CD8-positive, alpha-beta memory T cell (primary cell): ENCODE data around the gene RBM20. TPM values are rescaled to one million over a fixed set of nuclear protein-coding genes. Genes with fewer than 3 reads are reported as not detected.

Experiments
- CTCF ChIA-PET: fragments of 350-600 bp; sonication (Branson Sonifier 250); formaldehyde crosslinking; loops from one replicate; lab custom pipeline; 2021; ENCODE audit warnings: antibody characterized with exemption; lab: Charles Lee
- POLR2A ChIA-PET: fragments of 350-600 bp; sonication (Branson Sonifier 250); formaldehyde crosslinking; loops from one replicate; lab custom pipeline; 2021; ENCODE audit warnings: antibody characterized with exemption; lab: Charles Lee
- DNase-seq, 5 donors: peaks; one replicate each; pipeline versions ENCODE4 v3.0.0 to v3.0.0-alpha.2; 2020 to 2022; ENCODE audit warnings: mixed read lengths in 1 of 5
- H3K27ac ChIP-seq: one replicate; pipeline ENCODE4 v1.7.0; 2013; ENCODE audit warnings: low read depth, mild to moderate bottlenecking, low read length, moderate library complexity
- H3K27me3 ChIP-seq: 2 replicates; pipeline ENCODE4 v1.7.0; 2013; ENCODE audit warnings: low read length, mild to moderate bottlenecking; ENCODE audit not compliant: insufficient read depth, poor library complexity, severe bottlenecking
- H3K36me3 ChIP-seq: 2 replicates; pipeline ENCODE4 v1.7.0; 2013; ENCODE audit warnings: mild to moderate bottlenecking, low read length, moderate library complexity; ENCODE audit not compliant: insufficient read depth
- H3K4me1 ChIP-seq: 2 replicates; pipeline ENCODE4 v1.7.0; 2013; ENCODE audit warnings: mild to moderate bottlenecking, low read length, moderate library complexity; ENCODE audit not compliant: insufficient read depth
- H3K4me3 ChIP-seq: 2 replicates; pipeline ENCODE4 v1.7.0; 2013; ENCODE audit warnings: mild to moderate bottlenecking, low read length
- H3K9me3 ChIP-seq: 2 replicates; pipeline ENCODE4 v1.7.0; 2013; ENCODE audit warnings: mild to moderate bottlenecking, low read length
- H3K27ac Mint-ChIP-seq, 8 donors: one replicate each; pipeline ENCODE4 v1.8.0; 2020 to 2021; ENCODE audit warnings: mixed read lengths in 8 of 8, mild to moderate bottlenecking in 6 of 8, inconsistent platforms in 3 of 8, moderate library complexity in 3 of 8
- H3K27me3 Mint-ChIP-seq, 2 donors: one replicate each; pipeline ENCODE4 v1.8.0; 2020 to 2021; ENCODE audit warnings: mixed read lengths in 2 of 2, mild to moderate bottlenecking in 1 of 2, moderate library complexity in 1 of 2
- H3K36me3 Mint-ChIP-seq, 3 donors: one replicate each; pipeline ENCODE4 v1.8.0; 2020 to 2021; ENCODE audit warnings: mixed read lengths in 3 of 3, inconsistent platforms in 1 of 3, mild to moderate bottlenecking in 1 of 3
- H3K4me1 Mint-ChIP-seq, 3 donors: one replicate each; pipeline ENCODE4 v1.8.0; 2020 to 2021; ENCODE audit warnings: mixed read lengths in 3 of 3, inconsistent platforms in 1 of 3, mild to moderate bottlenecking in 1 of 3
- H3K4me3 Mint-ChIP-seq, 7 donors: one replicate each; pipeline ENCODE4 v1.8.0; 2020 to 2021; ENCODE audit warnings: mixed read lengths in 7 of 7, mild to moderate bottlenecking in 6 of 7, moderate library complexity in 4 of 7, inconsistent platforms in 2 of 7
- H3K9me3 Mint-ChIP-seq, 5 donors: one replicate each; pipeline ENCODE4 v1.8.0; 2020 to 2022; ENCODE audit warnings: mixed read lengths in 5 of 5, mild to moderate bottlenecking in 3 of 5, moderate library complexity in 2 of 5, inconsistent platforms in 1 of 5
- polyA plus RNA-seq: library from polyadenylated mRNA; unstranded; fragments of 300-500 nt; fragmentation: Illumina TruSeq; gene quantifications from one replicate; pipeline ENCODE4 v1.2.3, GENCODE V29; 2021
- total RNA-seq, 2 experiments: library from RNA; stranded (reverse); gene quantifications; one replicate each; pipeline ENCODE4 v1.2.3, GENCODE V29; 2021

RBM20 gene
- total and polyA plus RNA-seq, 3 experiments from 2014 or later = 0.07 to 0.09 TPM; not detected in 1

DNA sequence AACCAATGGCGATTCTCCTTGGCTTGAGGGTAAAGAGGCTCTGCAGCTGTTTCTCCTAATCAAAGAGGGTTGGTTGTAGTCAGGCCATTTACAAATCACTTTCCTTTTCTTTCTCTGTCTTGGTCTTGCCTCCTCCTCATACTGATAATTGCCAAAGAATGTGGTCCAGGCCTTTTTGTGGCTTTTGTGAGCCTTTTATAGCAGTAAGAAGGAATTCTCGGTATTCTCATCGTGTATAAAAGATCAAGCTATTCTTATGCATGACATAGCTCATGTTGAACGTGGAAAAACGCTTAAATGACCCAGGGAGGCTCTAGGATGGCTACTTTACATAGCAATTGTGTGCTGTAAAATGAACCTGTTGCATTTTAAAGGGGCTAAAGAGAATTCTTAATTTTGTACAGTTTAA lies 62.6 kb downstream of the RBM20 start:
- Mint-ChIP-seq H3K4me1 (no peaks in the 10 kb centered on the region), H3K4me3 (no peak overlapping the region), H3K9me3 (no peaks in the 10 kb centered on the region), H3K27me3 (peaks cover 7 to 19% of the 10 kb centered on the region in 2 donors), H3K36me3 (peaks cover 0 to 2% (median 0%) of the 10 kb centered on the region in 3 donors), H3K27ac (no peak overlapping the region)
- H3K27ac ChIP-seq = no peak overlapping the region
- H3K27me3 ChIP-seq = no peaks in the 10 kb centered on the region
- H3K4me3 ChIP-seq = no peak overlapping the region
- no peaks in the 10 kb centered on the region for H3K36me3 ChIP-seq
- H3K4me1 ChIP-seq = no peaks in the 10 kb centered on the region
- POLR2A ChIA-PET = no interaction called here
- CTCF ChIA-PET = interaction anchor here (1.0 to 1.6 kb wide), 2 partner anchors 24 to 35 kb away, joined by 4 to 6 read pairs; no protein-coding TSS in a partner anchor
- DNase-seq = no peak
- H3K9me3 ChIP-seq = no peaks in the 10 kb centered on the region

DNA sequence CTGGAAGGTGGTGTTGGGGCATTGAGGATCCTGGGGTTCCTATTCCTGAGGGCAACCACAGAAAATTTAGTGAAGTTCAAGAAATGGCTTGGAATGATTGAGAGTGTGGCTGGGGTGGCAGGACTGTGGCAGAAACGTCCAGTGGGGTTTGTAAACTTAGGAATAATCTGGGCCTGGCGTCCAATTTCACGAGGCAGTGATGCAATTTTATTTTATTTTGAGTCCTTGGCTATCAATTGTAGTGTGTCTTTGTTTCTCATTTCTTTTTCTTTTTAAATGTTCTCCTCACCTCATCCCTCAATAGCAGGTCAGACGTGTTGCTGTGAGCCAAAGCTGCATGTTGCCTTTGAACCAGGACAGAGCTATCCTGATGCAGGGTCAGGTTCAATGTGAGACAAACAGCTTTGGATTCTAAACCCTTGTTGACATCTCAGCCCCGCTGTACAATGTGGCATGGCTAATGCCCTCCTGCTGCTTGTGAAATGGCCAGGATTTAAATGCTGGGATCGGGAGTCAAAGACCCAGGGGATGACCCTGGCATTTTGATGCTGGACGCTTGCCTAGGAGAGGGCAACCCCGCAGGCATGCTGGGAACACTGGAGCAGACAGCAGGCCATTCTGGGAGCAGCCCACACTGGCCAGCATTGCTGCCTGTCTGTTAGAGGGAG lies 64.8 kb downstream of the RBM20 start:
- CTCF ChIA-PET = interaction anchor here (0.7 kb wide), 1 partner anchor 45 kb away, joined by 3 read pairs; no protein-coding TSS in a partner anchor

DNA sequence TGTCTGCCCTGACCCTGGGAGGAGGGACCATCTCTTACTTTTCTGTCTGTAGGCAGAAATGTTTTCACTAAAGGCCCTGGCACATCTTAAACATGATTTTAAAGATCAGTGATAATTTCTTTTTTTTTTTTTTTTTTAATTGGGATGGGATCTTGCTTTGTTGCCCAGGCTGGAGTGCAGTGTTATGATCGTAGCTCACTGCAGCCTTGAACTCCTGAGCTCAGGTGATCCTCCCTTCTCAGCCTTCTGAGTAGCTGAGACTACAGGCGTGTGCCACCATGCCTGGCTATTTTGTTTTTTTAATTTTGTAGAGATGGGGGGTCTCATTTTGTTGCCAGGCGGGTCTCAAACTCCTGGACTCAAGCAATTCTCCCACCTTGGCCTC lies 65.3 kb downstream of the RBM20 start:
- no peak for DNase-seq
- ChIA-PET POLR2A (no interaction called here), CTCF (no interaction called here)
- Histone ChIP-seq H3K9me3 (no peaks in the 10 kb centered on the region), H3K4me3 (no peak overlapping the region), H3K4me1 (no peaks in the 10 kb centered on the region), H3K27ac (no peak overlapping the region), H3K27me3 (peaks cover 2% of the 10 kb centered on the region), H3K36me3 (no peaks in the 10 kb centered on the region)
- H3K4me1 Mint-ChIP-seq = no peaks in the 10 kb centered on the region
- no peaks in the 10 kb centered on the region for H3K9me3 Mint-ChIP-seq
- peaks cover 0 to 2% (median 0%) of the 10 kb centered on the region in 3 donors for H3K36me3 Mint-ChIP-seq
- H3K4me3 Mint-ChIP-seq = no peak overlapping the region
- H3K27me3 Mint-ChIP-seq = peaks cover 4 to 19% of the 10 kb centered on the region in 2 donors
- H3K27ac Mint-ChIP-seq = no peak overlapping the region

More for the DNA sequence above, 64.8 kb downstream of the RBM20 start:
- H3K9me3 ChIP-seq = no peaks in the 10 kb centered on the region
- no peak overlapping the region for H3K4me3 ChIP-seq
- no peaks in the 10 kb centered on the region for H3K9me3 Mint-ChIP-seq
- no peak for DNase-seq
- H3K4me1 ChIP-seq = no peaks in the 10 kb centered on the region
- peaks cover 4 to 19% of the 10 kb centered on the region in 2 donors for H3K27me3 Mint-ChIP-seq
- H3K4me3 Mint-ChIP-seq = no peak overlapping the region
- H3K36me3 ChIP-seq = no peaks in the 10 kb centered on the region
- H3K4me1 Mint-ChIP-seq = no peaks in the 10 kb centered on the region
- POLR2A ChIA-PET = no interaction called here
- peaks cover 0 to 2% (median 0%) of the 10 kb centered on the region in 3 donors for H3K36me3 Mint-ChIP-seq
- no peak overlapping the region for H3K27ac ChIP-seq
- H3K27me3 ChIP-seq = peaks cover 2% of the 10 kb centered on the region
- peak overlapping the region in 1 of 8 donors; percentile 46 for H3K27ac Mint-ChIP-seq

GRCh38 chr10:110709964-110710587 lies 65.9 kb downstream of the RBM20 start:
- POLR2A ChIA-PET = no interaction called here

DNA sequence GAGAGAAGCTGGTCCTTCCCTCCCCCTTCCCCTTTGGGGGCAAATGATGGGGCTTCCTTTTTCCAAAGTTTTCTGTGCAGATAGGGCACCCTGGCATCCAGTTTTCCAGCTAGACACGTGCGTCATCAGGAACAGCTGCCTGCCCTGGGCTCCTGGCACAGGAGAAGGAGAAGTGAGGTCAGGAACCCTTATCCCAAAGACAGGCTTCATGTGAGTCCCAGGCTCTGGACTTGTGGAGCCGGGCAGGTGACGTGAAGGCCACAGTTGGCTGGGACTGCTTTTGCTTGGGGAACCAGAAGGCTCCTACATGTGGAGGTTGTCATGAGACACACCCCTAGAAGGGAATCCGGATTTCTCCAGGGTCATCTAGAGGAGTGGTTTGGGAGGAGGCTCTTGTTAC lies 66.5 kb downstream of the RBM20 start:
- H3K27me3 Mint-ChIP-seq = peaks cover 4 to 19% of the 10 kb centered on the region in 2 donors
- peaks cover 0 to 2% (median 0%) of the 10 kb centered on the region in 3 donors for H3K36me3 Mint-ChIP-seq
- peaks cover 2% of the 10 kb centered on the region for H3K27me3 ChIP-seq
- no peak for DNase-seq
- H3K4me3 Mint-ChIP-seq = no peak overlapping the region
- ChIA-PET POLR2A (no interaction called here), CTCF (no interaction called here)
- no peaks in the 10 kb centered on the region for H3K36me3 ChIP-seq
- no peak overlapping the region for H3K27ac ChIP-seq
- no peak overlapping the region for H3K4me3 ChIP-seq
- H3K4me1 Mint-ChIP-seq = no peaks in the 10 kb centered on the region
- no peaks in the 10 kb centered on the region for H3K9me3 ChIP-seq
- no peaks in the 10 kb centered on the region for H3K4me1 ChIP-seq
- H3K9me3 Mint-ChIP-seq = no peaks in the 10 kb centered on the region
- H3K27ac Mint-ChIP-seq = no peak overlapping the region

More at GRCh38 chr10:110709964-110710587, 65.9 kb downstream of the RBM20 start:
- H3K27me3 Mint-ChIP-seq = peaks cover 4 to 19% of the 10 kb centered on the region in 2 donors
- peaks cover 0 to 2% (median 0%) of the 10 kb centered on the region in 3 donors for H3K36me3 Mint-ChIP-seq
- Histone ChIP-seq H3K9me3 (no peaks in the 10 kb centered on the region), H3K4me1 (no peaks in the 10 kb centered on the region), H3K36me3 (no peaks in the 10 kb centered on the region), H3K27ac (no peak overlapping the region), H3K4me3 (no peak overlapping the region), H3K27me3 (peaks cover 2% of the 10 kb centered on the region)
- no peaks in the 10 kb centered on the region for H3K4me1 Mint-ChIP-seq
- no peak for DNase-seq
- no peak overlapping the region for H3K27ac Mint-ChIP-seq
- no peak overlapping the region for H3K4me3 Mint-ChIP-seq
- no peaks in the 10 kb centered on the region for H3K9me3 Mint-ChIP-seq
- CTCF ChIA-PET = no interaction called here

DNA sequence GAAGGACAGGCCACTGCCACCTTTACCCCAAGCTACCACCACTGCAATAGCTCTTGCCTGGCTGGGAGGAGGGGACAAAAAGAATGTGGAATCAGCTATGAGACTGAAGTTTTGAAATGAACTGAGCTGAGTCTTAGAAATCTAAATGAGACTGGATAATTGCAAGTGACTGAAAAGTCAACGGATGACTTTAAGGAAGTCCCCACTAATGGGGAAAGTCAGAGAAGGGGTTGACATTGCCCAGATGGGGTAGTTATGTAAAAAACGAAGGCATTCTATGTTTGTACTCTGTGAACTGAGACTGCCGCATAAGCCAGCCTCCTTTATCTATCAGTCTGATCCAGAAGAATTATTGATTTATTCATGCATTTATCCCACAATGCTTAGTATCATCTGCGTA lies 67.2 kb downstream of the RBM20 start:
- DNase-seq = no peak
- no peaks in the 10 kb centered on the region for H3K4me1 Mint-ChIP-seq
- no peak overlapping the region for H3K27ac Mint-ChIP-seq
- ChIA-PET POLR2A (no interaction called here), CTCF (no interaction called here)
- H3K36me3 ChIP-seq = no peaks in the 10 kb centered on the region
- H3K4me3 ChIP-seq = no peak overlapping the region
- H3K27ac ChIP-seq = no peak overlapping the region
- peaks cover 2% of the 10 kb centered on the region for H3K27me3 ChIP-seq
- H3K36me3 Mint-ChIP-seq = peaks cover 0 to 2% (median 0%) of the 10 kb centered on the region in 3 donors
- no peak overlapping the region for H3K4me3 Mint-ChIP-seq
- H3K9me3 Mint-ChIP-seq = no peaks in the 10 kb centered on the region
- no peaks in the 10 kb centered on the region for H3K4me1 ChIP-seq
- peaks cover 4 to 16% of the 10 kb centered on the region in 2 donors for H3K27me3 Mint-ChIP-seq
- no peaks in the 10 kb centered on the region for H3K9me3 ChIP-seq

GRCh38 chr10:110714356-110714755 lies 70.2 kb downstream of the RBM20 start:
- Mint-ChIP-seq H3K36me3 (no peaks in the 10 kb centered on the region), H3K27ac (no peak overlapping the region), H3K4me3 (no peak overlapping the region), H3K27me3 (no peaks in the 10 kb centered on the region), H3K9me3 (no peaks in the 10 kb centered on the region), H3K4me1 (no peaks in the 10 kb centered on the region)
- H3K4me3 ChIP-seq = no peak overlapping the region
- no peak for DNase-seq
- ChIA-PET CTCF (no interaction called here), POLR2A (no interaction called here)
- no peaks in the 10 kb centered on the region for H3K36me3 ChIP-seq
- H3K27ac ChIP-seq = no peak overlapping the region
- H3K4me1 ChIP-seq = no peaks in the 10 kb centered on the region
- no peaks in the 10 kb centered on the region for H3K9me3 ChIP-seq
- peaks cover 2% of the 10 kb centered on the region for H3K27me3 ChIP-seq

DNA sequence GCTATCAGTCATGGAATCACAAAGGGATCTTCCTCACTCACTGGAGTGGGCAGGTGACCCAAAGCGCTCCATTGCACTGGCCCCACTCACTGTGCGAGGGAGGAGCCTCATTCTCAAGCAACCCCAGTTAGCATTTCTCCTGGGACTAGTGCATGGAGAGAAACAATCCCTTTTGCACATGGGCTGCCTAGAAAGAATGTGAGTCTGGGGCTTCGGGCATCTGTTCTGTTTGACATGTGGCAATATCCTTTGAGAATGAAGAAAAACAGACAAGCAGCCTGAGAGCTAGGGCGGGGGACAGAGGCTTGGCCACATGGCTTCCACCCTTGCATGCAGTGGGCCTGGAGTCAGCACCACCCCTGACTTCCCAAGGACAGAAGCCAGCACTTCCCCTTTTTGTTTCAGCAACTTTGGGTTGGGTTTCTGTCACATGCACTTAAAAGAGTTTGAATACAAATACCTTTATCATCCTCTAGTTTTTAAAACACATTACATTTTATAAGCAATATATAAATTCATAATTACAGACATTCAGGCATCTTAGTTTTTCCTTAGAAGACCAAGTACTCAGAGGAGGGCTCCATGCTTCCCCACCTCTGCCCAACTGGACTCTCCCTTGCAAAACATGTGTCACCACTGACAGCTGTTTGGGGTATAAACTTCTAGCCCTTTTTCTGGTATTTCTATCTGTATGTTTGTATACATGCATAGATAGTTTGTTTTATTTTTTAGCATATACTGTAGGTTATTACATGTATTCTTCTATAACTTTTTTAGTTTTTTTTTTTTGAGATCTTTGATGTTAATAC lies 73.8 kb downstream of the RBM20 start:
- H3K9me3 ChIP-seq = no peaks in the 10 kb centered on the region
- CTCF ChIA-PET = no interaction called here
- Mint-ChIP-seq H3K36me3 (no peaks in the 10 kb centered on the region), H3K27me3 (no peaks in the 10 kb centered on the region), H3K4me1 (no peaks in the 10 kb centered on the region), H3K4me3 (no peak overlapping the region), H3K9me3 (no peaks in the 10 kb centered on the region), H3K27ac (peak overlapping the region in 1 of 8 donors; percentile 33)
- no peak overlapping the region for H3K4me3 ChIP-seq
- POLR2A ChIA-PET = no interaction called here
- no peak for DNase-seq
- no peak overlapping the region for H3K27ac ChIP-seq
- H3K27me3 ChIP-seq = peaks cover 2% of the 10 kb centered on the region
- H3K36me3 ChIP-seq = no peaks in the 10 kb centered on the region
- H3K4me1 ChIP-seq = peaks cover under 1% of the 10 kb centered on the region
